ENCODE results near the gene KLHL36.

KLHL36 gene

GRCh38 chr16:84677017-84677803, 28.9 kb downstream of the KLHL36 start:
- no peak for TF ChIP-seq CTCF (conservative IDR thresholded peaks at IDR 0.05)
- no peak overlapping the region for H3K27ac ChIP-seq

DNA sequence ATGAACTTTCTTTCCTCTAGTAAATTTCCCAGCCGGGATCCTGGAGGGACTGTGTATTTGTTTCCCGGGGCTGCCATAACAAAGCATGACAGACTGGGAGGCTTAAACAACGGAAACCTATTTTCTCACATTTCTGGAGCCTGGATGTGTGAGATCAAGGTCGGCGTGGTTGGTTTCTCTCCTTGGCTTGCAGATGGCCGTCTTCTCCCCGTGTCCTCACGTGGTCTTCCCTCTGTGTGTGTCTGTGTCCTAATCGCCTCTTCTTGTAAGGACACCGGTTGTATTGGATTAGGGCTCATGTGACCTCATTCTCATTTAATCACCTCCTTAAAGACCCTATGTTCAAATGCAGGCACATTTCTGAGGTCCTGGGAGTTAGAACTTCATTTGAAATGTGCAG, 29.5 kb downstream of the KLHL36 start:
- H3K27ac ChIP-seq: no peak overlapping the region
- no peak for TF ChIP-seq CTCF (conservative IDR thresholded peaks at IDR 0.05)

GRCh38 chr16:84678541-84678940, 30.2 kb downstream of the KLHL36 start:
- TF ChIP-seq CTCF (conservative IDR thresholded peaks at IDR 0.05): no peak

DNA sequence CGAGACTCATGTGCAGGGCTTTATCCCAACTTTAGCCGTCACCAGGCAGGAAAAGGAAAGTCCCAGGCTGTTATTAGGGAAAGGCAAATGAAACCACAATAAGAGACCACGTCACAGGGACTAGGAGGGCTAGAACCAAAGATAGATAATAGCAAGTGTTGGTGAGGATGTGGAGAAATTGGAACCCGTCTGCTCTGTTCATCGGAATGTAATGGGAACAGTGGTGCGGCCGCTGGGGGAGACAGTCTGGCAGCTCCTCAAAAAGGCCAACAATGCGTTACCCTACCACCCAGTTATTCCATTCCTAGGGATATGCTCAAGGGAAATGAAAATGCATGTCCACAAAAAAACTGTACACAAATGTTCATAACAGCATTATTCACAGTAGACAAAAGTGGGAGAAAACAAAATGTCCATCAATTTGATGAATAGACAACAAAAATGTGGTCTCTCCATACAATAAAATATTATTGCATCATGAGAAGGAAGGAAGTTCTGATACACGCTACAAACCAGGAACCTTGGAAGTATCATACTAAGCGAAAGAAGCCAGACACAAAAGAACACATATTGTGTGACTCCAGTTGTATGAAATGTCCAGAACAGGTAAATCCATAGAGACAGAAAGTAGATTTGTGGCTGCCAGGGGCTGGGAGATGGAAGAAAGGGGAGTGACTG, 32.0 kb downstream of the KLHL36 start:
- no peak for TF ChIP-seq CTCF (conservative IDR thresholded peaks at IDR 0.05)
- H3K27ac ChIP-seq: no peak overlapping the region

More at GRCh38 chr16:84678541-84678940, 30.2 kb downstream of the KLHL36 start:
- H3K27ac ChIP-seq: no peak overlapping the region

DNA sequence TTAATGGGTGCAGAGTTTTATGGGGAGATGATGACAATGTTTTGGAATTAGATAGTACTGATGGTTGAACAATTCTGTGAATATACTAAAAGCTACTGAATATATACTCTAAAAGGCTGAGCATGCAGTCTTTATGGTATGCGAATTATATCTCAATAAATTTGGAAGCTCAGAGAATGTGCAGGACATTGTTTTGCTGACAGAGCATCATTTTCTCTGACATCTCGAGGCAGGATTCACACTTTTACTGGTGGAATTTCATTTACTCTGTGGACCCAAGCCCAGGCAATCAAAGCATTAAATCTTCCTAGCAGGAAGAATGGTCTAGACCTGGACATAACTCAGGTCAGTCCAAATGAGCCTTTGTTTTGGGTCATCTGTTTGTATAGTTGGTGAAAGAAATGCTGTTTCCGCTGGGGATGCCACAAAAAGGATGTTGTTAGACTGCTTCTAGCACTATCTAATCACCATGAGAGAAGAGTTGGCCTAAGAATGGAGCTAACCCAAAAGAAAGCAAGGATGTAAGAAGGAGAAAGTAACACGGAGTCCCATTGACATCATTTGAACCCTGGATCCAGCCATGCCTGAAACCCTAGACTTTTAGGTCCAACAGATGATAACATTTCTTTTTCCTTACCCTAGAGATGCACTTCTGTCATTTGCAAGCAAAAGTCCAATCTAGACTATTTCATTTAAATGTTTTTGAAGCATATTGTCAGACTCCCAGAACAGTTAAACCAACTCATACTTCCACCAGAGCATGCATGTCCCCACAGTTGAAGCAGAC, 32.7 kb downstream of the KLHL36 start:
- TF ChIP-seq CTCF (conservative IDR thresholded peaks at IDR 0.05): no peak
- no peak overlapping the region for H3K27ac ChIP-seq

DNA sequence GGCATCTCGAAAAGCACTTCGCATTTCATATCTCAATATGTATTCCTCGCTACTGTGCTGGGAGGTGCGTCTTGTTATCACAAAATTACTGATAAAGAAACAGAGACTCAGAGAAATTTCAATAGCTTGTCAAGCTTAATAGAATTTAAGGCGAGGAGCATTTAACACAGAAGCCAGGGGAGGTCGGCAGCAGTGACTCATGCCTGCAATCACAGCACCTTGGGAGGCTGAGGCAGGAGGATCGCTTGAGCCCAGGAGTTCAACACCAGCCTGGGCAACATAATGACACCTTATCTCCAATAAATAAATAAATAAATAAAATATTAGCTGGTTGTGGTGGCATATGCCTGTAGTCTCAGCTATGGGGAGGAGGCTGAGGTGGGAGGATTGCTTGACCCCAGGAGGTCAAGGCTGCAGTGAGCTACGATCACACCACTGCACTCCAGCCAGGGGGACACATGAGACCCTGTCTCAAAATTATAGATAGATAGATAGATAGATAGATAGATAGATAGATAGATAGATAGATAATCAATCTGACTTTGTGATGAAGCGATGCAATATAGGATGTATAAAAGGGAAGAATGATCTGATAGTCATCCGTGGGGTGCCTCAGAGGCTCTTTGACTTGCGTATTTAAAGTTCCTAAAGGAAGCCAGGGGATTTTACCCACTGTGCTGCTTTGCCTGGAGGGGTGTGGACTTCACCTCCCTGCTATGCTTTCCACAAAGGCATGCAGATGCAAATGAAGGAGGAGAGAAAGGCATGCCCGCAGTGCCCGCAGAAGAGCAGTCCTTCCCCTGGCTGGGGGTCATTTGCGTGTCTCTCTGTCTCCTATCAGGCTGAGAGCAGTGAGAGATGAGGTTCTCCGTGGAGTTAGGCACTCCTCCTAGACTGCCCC, 35.6 kb downstream of the KLHL36 start:
- TF ChIP-seq CTCF (conservative IDR thresholded peaks at IDR 0.05): no peak
- H3K27ac ChIP-seq: no peak overlapping the region
